GM18868 (cell line): ENCODE results near the gene GSPT1.
"Not testable (repeated sequence)": the region's sequence is repeated elsewhere in the genome, so short reads cannot be mapped to it uniquely, and the experiment has no call there.

ENCODE experiments used
- ATAC-seq: cut with Tn5 transposase; IDR thresholded peaks from one replicate; pipeline ENCODE4 v1.9.1; 2021; ENCODE audit warnings: mild to moderate bottlenecking, moderate library complexity; ENCODE audit not compliant: unreplicated experiment

GSPT1 gene

GRCh38 chr16:11862489-11862888, 53.3 kb downstream of the GSPT1 start:
- no peak for ATAC-seq

- ATAC-seq = no peak
Observed at GRCh38 chr16:11857161-11857560, 58.6 kb downstream of the GSPT1 start.

- ATAC-seq = no peak
Observed at GRCh38 chr16:11852092-11852809, 63.5 kb downstream of the GSPT1 start.

GRCh38 chr16:11851294-11852091, 64.3 kb downstream of the GSPT1 start, which contains the start of gene RSL1D1:
TSS of gene RSL1D1 (minus strand) at chr16:11851542. CDS start at chr16:11851512, 30 bp downstream.
- ATAC-seq = peak; percentile 86

GRCh38 chr16:11848842-11849241, 66.9 kb downstream of the GSPT1 start:
- ATAC-seq = no peak

GRCh38 chr16:11844499-11844898, 71.3 kb downstream of the GSPT1 start:
- ATAC-seq = no peak

- no peak for ATAC-seq
Observed at GRCh38 chr16:11843861-11844260, 71.9 kb downstream of the GSPT1 start.

- no peak for ATAC-seq
Observed at GRCh38 chr16:11843206-11843605, 72.5 kb downstream of the GSPT1 start.

GRCh38 chr16:11841026-11841425, 74.7 kb downstream of the GSPT1 start:
- no peak for ATAC-seq

- ATAC-seq = no peak
Observed at GRCh38 chr16:11836650-11837244, 79.0 kb downstream of the GSPT1 start.

- no peak for ATAC-seq
Observed at GRCh38 chr16:11835891-11836649, 79.7 kb downstream of the GSPT1 start.

GRCh38 chr16:11835309-11835708, 80.4 kb downstream of the GSPT1 start:
- ATAC-seq = no peak

GRCh38 chr16:11833951-11834695, 81.6 kb downstream of the GSPT1 start:
- ATAC-seq = no peak

- ATAC-seq = no peak
Observed at GRCh38 chr16:11828696-11829095, 87.1 kb downstream of the GSPT1 start.

GRCh38 chr16:11825520-11826165, 90.1 kb downstream of the GSPT1 start:
- not testable (repeated sequence) for ATAC-seq

- ATAC-seq = no peak
Observed at GRCh38 chr16:11824362-11824761, 91.4 kb downstream of the GSPT1 start.

- ATAC-seq = not testable (repeated sequence)
Observed at GRCh38 chr16:11823645-11824044, 92.1 kb downstream of the GSPT1 start.

GRCh38 chr16:11819798-11820197, 96.0 kb downstream of the GSPT1 start:
- no peak for ATAC-seq

GRCh38 chr16:11818970-11819369, 96.8 kb downstream of the GSPT1 start:
- not testable (repeated sequence) for ATAC-seq
